Naive thymus-derived CD4-positive, alpha-beta T cell (primary cell): Measurements from ENCODE around the gene USP13. TPM values are rescaled to one million over a fixed set of nuclear protein-coding genes. Genes with fewer than 3 reads are reported as not detected.
A peak's percentile ranks its signal among the peaks of the same experiment; 100 is the strongest.

Experiments used
- ATAC-seq: fragments of 150-1000 bp; cut with Tn5 transposase; 2 replicates; pipeline ENCODE4 v1.10.0; 2021; ENCODE audit warnings: mild to moderate bottlenecking, moderate library complexity
- CTCF ChIA-PET: fragments of 350-600 bp; sonication (Branson Sonifier 250); formaldehyde crosslinking; loops from one replicate; lab custom pipeline; 2021; ENCODE audit warnings: antibody characterized with exemption; lab: Charles Lee
- POLR2A ChIA-PET: fragments of 350-600 bp; sonication (Branson Sonifier 250); formaldehyde crosslinking; loops from one replicate; lab custom pipeline; 2021; ENCODE audit warnings: antibody characterized with exemption, inconsistent platforms; lab: Charles Lee
- DNase-seq, 9 donors: peaks; one replicate each; pipeline versions ENCODE4 v3.0.0 to v3.0.0-alpha.2; 2020 to 2022; ENCODE audit warnings: mixed read lengths in 1 of 9
- H3K27ac ChIP-seq: one replicate; pipeline ENCODE4 v1.7.0; 2013; ENCODE audit warnings: mild to moderate bottlenecking, low read depth, low read length, moderate library complexity
- H3K27me3 ChIP-seq, 2 donors: one replicate each; pipeline ENCODE4 v1.7.0; 2013; ENCODE audit warnings: low read length in 2 of 2, mild to moderate bottlenecking in 2 of 2, moderate library complexity in 2 of 2; ENCODE audit not compliant: control insufficient read depth in 2 of 2, insufficient read depth in 2 of 2
- H3K36me3 ChIP-seq, 3 experiments: 1 replicate in 2 of 3; 2 replicates in 1 of 3; pipeline ENCODE4 v1.7.0; 2013; ENCODE audit warnings: low read length in 3 of 3, mild to moderate bottlenecking in 3 of 3, moderate library complexity in 1 of 3; ENCODE audit not compliant: insufficient read depth in 3 of 3, control insufficient read depth in 2 of 3
- H3K4me1 ChIP-seq, 2 donors: one replicate each; pipeline ENCODE4 v1.7.0; 2013; ENCODE audit warnings: low read length in 2 of 2, mild to moderate bottlenecking in 2 of 2, moderate library complexity in 1 of 2; ENCODE audit not compliant: control insufficient read depth in 2 of 2, insufficient read depth in 2 of 2
- H3K4me3 ChIP-seq: 2 replicates; pipeline ENCODE4 v1.7.0; 2013; ENCODE audit warnings: mild to moderate bottlenecking, low read length
- H3K9me3 ChIP-seq, 3 experiments: 1 replicate in 2 of 3; 2 replicates in 1 of 3; pipeline ENCODE4 v1.7.0; 2013; ENCODE audit warnings: low read length in 3 of 3; ENCODE audit not compliant: control insufficient read depth in 2 of 3
- H3K27ac Mint-ChIP-seq, 9 donors: one replicate each; pipeline ENCODE4 v1.8.0; 2020 to 2022; ENCODE audit warnings: mixed read lengths in 9 of 9, mild to moderate bottlenecking in 8 of 9, moderate library complexity in 5 of 9, inconsistent platforms in 2 of 9
- H3K27me3 Mint-ChIP-seq, 5 donors: one replicate each; pipeline ENCODE4 v1.8.0; 2021 to 2022; ENCODE audit warnings: mixed read lengths in 5 of 5, mild to moderate bottlenecking in 1 of 5
- H3K36me3 Mint-ChIP-seq, 5 donors: one replicate each; pipeline ENCODE4 v1.8.0; 2020 to 2022; ENCODE audit warnings: mixed read lengths in 5 of 5, mild to moderate bottlenecking in 3 of 5, inconsistent platforms in 1 of 5
- H3K4me1 Mint-ChIP-seq, 7 donors: one replicate each; pipeline ENCODE4 v1.8.0; 2020 to 2022; ENCODE audit warnings: mixed read lengths in 7 of 7, mild to moderate bottlenecking in 3 of 7, inconsistent platforms in 1 of 7
- H3K4me3 Mint-ChIP-seq, 10 donors: one replicate each; pipeline ENCODE4 v1.8.0; 2020 to 2022; ENCODE audit warnings: mild to moderate bottlenecking in 10 of 10, mixed read lengths in 10 of 10, moderate library complexity in 6 of 10, inconsistent platforms in 2 of 10
- H3K9me3 Mint-ChIP-seq, 11 donors: one replicate each; pipeline ENCODE4 v1.8.0; 2020 to 2022; ENCODE audit warnings: mixed read lengths in 11 of 11, mild to moderate bottlenecking in 4 of 11, inconsistent platforms in 1 of 11, moderate library complexity in 1 of 11
- intact Hi-C, 2 donors: fragments of 100-400 bp; cut with micrococcal nuclease; formaldehyde crosslinking; loops; one replicate each; pipeline ENCODE4 v1.15.1; 2023
- polyA plus RNA-seq, 2 donors: library from polyadenylated mRNA; unstranded; fragments of 300-500 nt; fragmentation: Illumina TruSeq; gene quantifications; one replicate each; pipeline ENCODE4 v1.2.3, GENCODE V29; 2021
- total RNA-seq, 6 experiments: library from RNA in 5 of 6; stranded (reverse) in 5 of 6; gene quantifications; 1 replicate in 5 of 6; 2 replicates in 1 of 6; pipeline ENCODE4 v1.2.3 and lab custom pipeline; 2021 to 2026

The USP13 gene
- total and polyA plus RNA-seq, 7 experiments from 2014 or later: 5.7 to 9.1 (median 7.7) TPM

- Mint-ChIP-seq H3K4me1 (peaks cover 0 to 6% (median 0%) of the 10 kb centered on the region in 7 donors), H3K4me3 (no peak overlapping the region), H3K9me3 (peaks cover 0 to 1% (median 0%) of the 10 kb centered on the region in 11 donors), H3K36me3 (peaks cover 2 to 30% (median 17%) of the 10 kb centered on the region in 5 donors), H3K27ac (peak overlapping the region in 1 of 9 donors; percentile 49), H3K27me3 (no peaks in the 10 kb centered on the region)
- Histone ChIP-seq H3K4me1 (no peaks in the 10 kb centered on the region), H3K4me3 (no peak overlapping the region), H3K36me3 (peaks cover 0 to 5% (median 0%) of the 10 kb centered on the region in 3 experiments), H3K27me3 (no peaks in the 10 kb centered on the region), H3K9me3 (no peaks in the 10 kb centered on the region), H3K27ac (no peak overlapping the region)
- no peak for DNase-seq
- ChIA-PET POLR2A (no interaction called here), CTCF (no interaction called here)
- intact Hi-C loops: no loop called here
- no peak for ATAC-seq
These were observed 45.0 kb downstream of the USP13 start for GRCh38 chr3:179697736-179698332.

GRCh38 chr3:179700716-179701115, 47.9 kb downstream of the USP13 start:
- H3K4me1 ChIP-seq: no peaks in the 10 kb centered on the region
- no peaks in the 10 kb centered on the region for H3K9me3 ChIP-seq
- H3K27ac ChIP-seq: no peak overlapping the region
- no peaks in the 10 kb centered on the region for H3K9me3 Mint-ChIP-seq
- H3K27me3 ChIP-seq: no peaks in the 10 kb centered on the region
- H3K27ac Mint-ChIP-seq: no peak overlapping the region
- no peak overlapping the region for H3K4me3 Mint-ChIP-seq
- peaks cover 2 to 25% (median 10%) of the 10 kb centered on the region in 5 donors for H3K36me3 Mint-ChIP-seq
- peaks cover 0 to 12% (median 0%) of the 10 kb centered on the region in 7 donors for H3K4me1 Mint-ChIP-seq
- H3K27me3 Mint-ChIP-seq: no peaks in the 10 kb centered on the region
- DNase-seq (no peak), ATAC-seq (no peak)
- POLR2A ChIA-PET: no interaction called here
- CTCF ChIA-PET: interaction anchor here (1.6 kb wide), 1 partner anchor 14 kb away, joined by 4 read pairs; no protein-coding TSS in a partner anchor
- intact Hi-C loops: no loop called here
- H3K36me3 ChIP-seq: peaks cover 0 to 5% (median 0%) of the 10 kb centered on the region in 3 experiments
- no peak overlapping the region for H3K4me3 ChIP-seq

GRCh38 chr3:179701176-179701827, 48.5 kb downstream of the USP13 start:
- ChIA-PET CTCF (interaction anchor here (1.6 kb wide), 1 partner anchor 15 kb away, joined by 4 read pairs; no protein-coding TSS in a partner anchor), POLR2A (no interaction called here)
- no peaks in the 10 kb centered on the region for H3K9me3 Mint-ChIP-seq
- H3K36me3 ChIP-seq: peaks cover 0 to 5% (median 0%) of the 10 kb centered on the region in 3 experiments
- H3K9me3 ChIP-seq: no peaks in the 10 kb centered on the region
- no peak overlapping the region for H3K4me3 Mint-ChIP-seq
- H3K4me1 Mint-ChIP-seq: peaks cover 0 to 12% (median 0%) of the 10 kb centered on the region in 7 donors
- no peak overlapping the region for H3K4me3 ChIP-seq
- no peaks in the 10 kb centered on the region for H3K4me1 ChIP-seq
- intact Hi-C loops: no loop called here
- H3K27ac Mint-ChIP-seq: no peak overlapping the region
- H3K36me3 Mint-ChIP-seq: peaks cover 2 to 25% (median 10%) of the 10 kb centered on the region in 5 donors
- DNase-seq (no peak), ATAC-seq (no peak)
- no peaks in the 10 kb centered on the region for H3K27me3 ChIP-seq
- H3K27ac ChIP-seq: no peak overlapping the region
- no peaks in the 10 kb centered on the region for H3K27me3 Mint-ChIP-seq

GRCh38 chr3:179702271-179702947, 49.6 kb downstream of the USP13 start:
- ChIA-PET POLR2A (no interaction called here), CTCF (no interaction called here)
- H3K9me3 ChIP-seq: no peaks in the 10 kb centered on the region
- no peak overlapping the region for H3K4me3 ChIP-seq
- DNase-seq: no peak
- H3K4me1 ChIP-seq: no peaks in the 10 kb centered on the region
- peaks cover 0 to 12% (median 0%) of the 10 kb centered on the region in 7 donors for H3K4me1 Mint-ChIP-seq
- H3K36me3 Mint-ChIP-seq: peaks cover 2 to 33% (median 13%) of the 10 kb centered on the region in 5 donors
- no peak overlapping the region for H3K27ac ChIP-seq
- no peak overlapping the region for H3K4me3 Mint-ChIP-seq
- H3K27me3 ChIP-seq: no peaks in the 10 kb centered on the region
- intact Hi-C loops: no loop called here
- no peaks in the 10 kb centered on the region for H3K9me3 Mint-ChIP-seq
- H3K27me3 Mint-ChIP-seq: no peaks in the 10 kb centered on the region
- H3K36me3 ChIP-seq: peaks cover 0 to 12% (median 0%) of the 10 kb centered on the region in 3 experiments
- ATAC-seq: no peak
- H3K27ac Mint-ChIP-seq: no peak overlapping the region

GRCh38 chr3:179703816-179704215, 51.0 kb downstream of the USP13 start:
- Mint-ChIP-seq H3K4me3 (no peak overlapping the region), H3K4me1 (peaks cover 0 to 12% (median 0%) of the 10 kb centered on the region in 7 donors), H3K27me3 (no peaks in the 10 kb centered on the region), H3K27ac (no peak overlapping the region), H3K9me3 (no peaks in the 10 kb centered on the region), H3K36me3 (peaks cover 4 to 46% (median 24%) of the 10 kb centered on the region in 5 donors)
- H3K36me3 ChIP-seq: peaks cover 0 to 21% (median 0%) of the 10 kb centered on the region in 3 experiments
- no peak overlapping the region for H3K4me3 ChIP-seq
- H3K27me3 ChIP-seq: no peaks in the 10 kb centered on the region
- intact Hi-C loops: no loop called here
- no peak overlapping the region for H3K27ac ChIP-seq
- POLR2A ChIA-PET: no interaction called here
- H3K4me1 ChIP-seq: no peaks in the 10 kb centered on the region
- CTCF ChIA-PET: no interaction called here
- H3K9me3 ChIP-seq: no peaks in the 10 kb centered on the region
- DNase-seq (no peak), ATAC-seq (no peak)

GRCh38 chr3:179706233-179706632, 53.4 kb downstream of the USP13 start:
- H3K4me1 ChIP-seq: no peaks in the 10 kb centered on the region
- CTCF ChIA-PET: no interaction called here
- H3K27ac Mint-ChIP-seq: no peak overlapping the region
- no peak overlapping the region for H3K4me3 ChIP-seq
- H3K4me3 Mint-ChIP-seq: no peak overlapping the region
- intact Hi-C loops: no loop called here
- H3K4me1 Mint-ChIP-seq: peaks cover 0 to 12% (median 0%) of the 10 kb centered on the region in 7 donors
- no peaks in the 10 kb centered on the region for H3K9me3 Mint-ChIP-seq
- H3K27me3 ChIP-seq: no peaks in the 10 kb centered on the region
- no peak overlapping the region for H3K27ac ChIP-seq
- POLR2A ChIA-PET: no interaction called here
- H3K36me3 ChIP-seq: peaks cover 0 to 37% (median 0%) of the 10 kb centered on the region in 3 experiments
- ATAC-seq: no peak
- peaks cover 4 to 57% (median 32%) of the 10 kb centered on the region in 5 donors for H3K36me3 Mint-ChIP-seq
- H3K9me3 ChIP-seq: no peaks in the 10 kb centered on the region
- no peak for DNase-seq
- H3K27me3 Mint-ChIP-seq: no peaks in the 10 kb centered on the region
